A673 (cell line): ENCODE results near the gene FHIT. TPM values are rescaled to one million over a fixed set of nuclear protein-coding genes. Genes with fewer than 3 reads are reported as not detected.

Source experiments
- BruUV-seq: library from RNA; stranded (reverse); fragments of 400-500 nt; replicated peaks from 2 replicates; lab custom pipeline; 2021; lab: Mats Ljungman, UMichigan
- CTCF ChIA-PET: fragments of 300-600 bp; sonication (Branson Sonifier 250); formaldehyde crosslinking; loops from one replicate; lab custom pipeline; 2022; ENCODE audit warnings: antibody characterized with exemption; lab: Charles Lee
- POLR2A ChIA-PET: fragments of 300-600 bp; sonication (Branson Sonifier 250); formaldehyde crosslinking; loops from one replicate; lab custom pipeline; 2022; ENCODE audit warnings: antibody characterized with exemption; ENCODE audit not compliant: low non-redundant PET; lab: Charles Lee
- DNase-seq: peaks from one replicate; pipeline ENCODE4 v3.0.0-alpha.2; 2015; ENCODE audit warnings: low spot score
- H3K27ac ChIP-seq: fragments of 200-600 bp; sonication (generic); 2 replicates; pipeline ENCODE4 v1.5.1; 2016; ENCODE audit warnings: mixed run types, low read depth, mild to moderate bottlenecking, mixed read lengths, antibody characterized with exemption, low read length; ENCODE audit not compliant: poor library complexity, severe bottlenecking
- H3K27me3 ChIP-seq: fragments of 200-600 bp; sonication (generic); replicated peaks from 2 replicates; pipeline ENCODE4 v1.6.1; 2017; ENCODE audit warnings: mixed run types, low read depth, mild to moderate bottlenecking, mixed read lengths, antibody characterized with exemption, low read length; ENCODE audit not compliant: insufficient read depth, poor library complexity
- H3K36me3 ChIP-seq: fragments of 200-600 bp; sonication (generic); 2 replicates; pipeline ENCODE4 v1.6.1; 2016; ENCODE audit warnings: mixed run types, mild to moderate bottlenecking, mixed read lengths, antibody characterized with exemption, low read length; ENCODE audit not compliant: insufficient read depth, poor library complexity, severe bottlenecking
- H3K4me1 ChIP-seq: fragments of 200-600 bp; sonication (generic); 2 replicates; pipeline ENCODE4 v1.6.1; 2017; ENCODE audit warnings: mixed run types, mild to moderate bottlenecking, mixed read lengths, antibody characterized with exemption, low read length; ENCODE audit not compliant: insufficient read depth, poor library complexity, severe bottlenecking
- H3K4me3 ChIP-seq: fragments of 200-600 bp; sonication (generic); 2 replicates; pipeline ENCODE4 v1.5.1; 2016; ENCODE audit warnings: low read depth, mixed run types, mild to moderate bottlenecking, mixed read lengths, low read length; ENCODE audit not compliant: poor library complexity, severe bottlenecking
- H3K9me3 ChIP-seq: fragments of 200-600 bp; sonication (generic); 2 replicates; pipeline ENCODE4 v1.6.1; 2016; ENCODE audit warnings: mixed run types, low read depth, mild to moderate bottlenecking, mixed read lengths, antibody characterized with exemption, low read length; ENCODE audit not compliant: poor library complexity, severe bottlenecking
- EZH2 ChIP-seq: fragments of 200-600 bp; sonication (generic); IDR thresholded peaks from 2 replicates; pipeline ENCODE4 v1.6.1; 2017; ENCODE audit warnings: borderline replicate concordance, low read depth, mild to moderate bottlenecking, mixed read lengths, antibody characterized with exemption, low read length; ENCODE audit not compliant: poor library complexity, severe bottlenecking
- intact Hi-C: fragments of 100-400 bp; cut with micrococcal nuclease; formaldehyde crosslinking; loops from one replicate; pipeline ENCODE4 v1.10.0; 2022; ENCODE audit not compliant: unreplicated experiment
- total RNA-seq: library from RNA; stranded (reverse); gene quantifications from 2 replicates; pipeline ENCODE4 v1.2.3, GENCODE V29; 2021
- TF ChIP-seq, protein P1 (sequence below): fragments of 300-800, 200-600 bp; sonication (generic); conservative IDR thresholded peaks from 2 replicates; pipeline ENCODE4 v1.5.1; 2017; ENCODE audit warnings: low read depth, mild to moderate bottlenecking, antibody characterized with exemption, low read length, moderate library complexity, mixed read lengths

The FHIT gene
- total RNA-seq, 1 experiment from 2014 or later: not detected

DNA sequence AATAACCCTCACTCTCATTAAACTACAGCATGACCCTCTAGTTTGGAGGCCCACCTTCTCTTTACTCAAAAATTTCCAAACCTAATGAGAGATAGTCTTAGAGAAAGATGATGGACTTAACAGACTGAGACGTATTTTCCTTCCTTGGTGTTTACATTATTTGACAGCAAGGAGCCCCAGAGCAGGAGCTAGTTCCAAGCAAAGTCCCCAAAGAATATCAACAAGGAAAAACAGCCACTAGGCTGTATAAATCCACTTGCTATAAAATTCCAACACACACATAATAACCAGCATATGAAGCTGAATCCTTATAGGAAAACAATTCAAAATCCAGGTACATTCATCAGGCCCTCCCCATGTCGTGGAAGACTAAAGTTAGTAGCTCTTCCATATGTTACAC is 660.0 kb downstream of the FHIT start:
- BruUV-seq: no TSS peak
- H3K9me3 ChIP-seq: no peaks in the 10 kb centered on the region
- H3K4me1 ChIP-seq: no peaks in the 10 kb centered on the region
- intact Hi-C loops: no loop called here
- no peak overlapping the region for H3K4me3 ChIP-seq
- no peak for DNase-seq
- TF ChIP-seq EZH2: no peak
- TF ChIP-seq, protein P1, sequence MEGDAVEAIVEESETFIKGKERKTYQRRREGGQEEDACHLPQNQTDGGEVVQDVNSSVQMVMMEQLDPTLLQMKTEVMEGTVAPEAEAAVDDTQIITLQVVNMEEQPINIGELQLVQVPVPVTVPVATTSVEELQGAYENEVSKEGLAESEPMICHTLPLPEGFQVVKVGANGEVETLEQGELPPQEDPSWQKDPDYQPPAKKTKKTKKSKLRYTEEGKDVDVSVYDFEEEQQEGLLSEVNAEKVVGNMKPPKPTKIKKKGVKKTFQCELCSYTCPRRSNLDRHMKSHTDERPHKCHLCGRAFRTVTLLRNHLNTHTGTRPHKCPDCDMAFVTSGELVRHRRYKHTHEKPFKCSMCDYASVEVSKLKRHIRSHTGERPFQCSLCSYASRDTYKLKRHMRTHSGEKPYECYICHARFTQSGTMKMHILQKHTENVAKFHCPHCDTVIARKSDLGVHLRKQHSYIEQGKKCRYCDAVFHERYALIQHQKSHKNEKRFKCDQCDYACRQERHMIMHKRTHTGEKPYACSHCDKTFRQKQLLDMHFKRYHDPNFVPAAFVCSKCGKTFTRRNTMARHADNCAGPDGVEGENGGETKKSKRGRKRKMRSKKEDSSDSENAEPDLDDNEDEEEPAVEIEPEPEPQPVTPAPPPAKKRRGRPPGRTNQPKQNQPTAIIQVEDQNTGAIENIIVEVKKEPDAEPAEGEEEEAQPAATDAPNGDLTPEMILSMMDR: no peak
- no peak overlapping the region for H3K27ac ChIP-seq
- ChIA-PET POLR2A (no interaction called here), CTCF (no interaction called here)
- no peaks in the 10 kb centered on the region for H3K36me3 ChIP-seq
- no peaks in the 10 kb centered on the region for H3K27me3 ChIP-seq

DNA sequence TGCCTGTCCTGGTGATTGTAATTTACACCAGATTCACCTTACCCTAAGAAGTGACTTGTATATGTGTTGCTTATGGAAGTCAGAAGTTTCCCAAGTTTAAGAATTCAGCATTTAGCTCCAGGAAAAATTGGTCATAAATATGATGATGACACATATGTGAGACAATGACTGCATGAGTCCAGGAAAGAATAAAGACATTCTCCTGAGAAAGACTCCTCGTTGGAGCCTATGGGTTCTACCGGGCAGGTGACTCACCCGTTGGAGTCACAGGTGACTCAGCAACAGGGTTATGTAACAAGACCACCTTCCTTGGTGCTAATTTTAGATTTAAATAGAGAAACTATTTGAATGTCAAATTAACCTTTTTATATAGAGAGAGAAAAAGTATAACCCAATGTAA is 662.4 kb downstream of the FHIT start:
- no peak overlapping the region for H3K4me3 ChIP-seq
- BruUV-seq: no TSS peak
- H3K36me3 ChIP-seq: no peaks in the 10 kb centered on the region
- TF ChIP-seq, protein P1: no peak
- TF ChIP-seq EZH2: no peak
- H3K27me3 ChIP-seq: no peaks in the 10 kb centered on the region
- ChIA-PET POLR2A (no interaction called here), CTCF (no interaction called here)
- H3K27ac ChIP-seq: no peak overlapping the region
- H3K4me1 ChIP-seq: no peaks in the 10 kb centered on the region
- no peaks in the 10 kb centered on the region for H3K9me3 ChIP-seq
- no peak for DNase-seq
- intact Hi-C loops: no loop called here

DNA sequence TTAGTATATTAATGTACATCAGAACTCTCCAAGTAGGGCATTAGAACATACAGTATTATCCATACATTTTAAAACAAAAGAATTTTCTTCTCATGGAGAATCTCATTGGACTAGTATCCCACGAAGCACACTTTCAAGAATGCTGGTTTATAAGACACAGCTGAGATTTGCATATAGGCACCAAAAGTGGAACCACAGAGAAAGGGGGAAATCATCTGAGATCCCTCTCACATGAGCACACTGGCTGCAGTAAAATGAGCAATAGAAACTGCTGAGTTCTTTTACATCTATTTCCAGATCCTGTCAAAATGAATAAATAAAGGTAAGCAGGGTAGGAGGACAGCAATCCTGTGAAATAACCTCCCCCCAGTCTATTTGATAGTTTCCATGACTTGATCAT is 665.3 kb downstream of the FHIT start:
- no peak for TF ChIP-seq EZH2
- TF ChIP-seq, protein P1: no peak
- no peak for DNase-seq
- no peak overlapping the region for H3K27ac ChIP-seq
- intact Hi-C loops: no loop called here
- H3K4me1 ChIP-seq: no peaks in the 10 kb centered on the region
- H3K27me3 ChIP-seq: no peaks in the 10 kb centered on the region
- no TSS peak for BruUV-seq
- no peaks in the 10 kb centered on the region for H3K36me3 ChIP-seq
- H3K4me3 ChIP-seq: no peak overlapping the region
- H3K9me3 ChIP-seq: no peaks in the 10 kb centered on the region
- CTCF ChIA-PET: no interaction called here
- POLR2A ChIA-PET: no interaction called here
